Measurements from ENCODE around the gene ZC3H4. TPM values are rescaled to one million over a fixed set of nuclear protein-coding genes. Genes with fewer than 3 reads are reported as not detected.
"Not testable (repeated sequence)": the region's sequence is repeated elsewhere in the genome, so short reads cannot be mapped to it uniquely, and the experiment has no call there.

The ZC3H4 gene
- total RNA-seq, 1 donor = 20.4 TPM

DNA sequence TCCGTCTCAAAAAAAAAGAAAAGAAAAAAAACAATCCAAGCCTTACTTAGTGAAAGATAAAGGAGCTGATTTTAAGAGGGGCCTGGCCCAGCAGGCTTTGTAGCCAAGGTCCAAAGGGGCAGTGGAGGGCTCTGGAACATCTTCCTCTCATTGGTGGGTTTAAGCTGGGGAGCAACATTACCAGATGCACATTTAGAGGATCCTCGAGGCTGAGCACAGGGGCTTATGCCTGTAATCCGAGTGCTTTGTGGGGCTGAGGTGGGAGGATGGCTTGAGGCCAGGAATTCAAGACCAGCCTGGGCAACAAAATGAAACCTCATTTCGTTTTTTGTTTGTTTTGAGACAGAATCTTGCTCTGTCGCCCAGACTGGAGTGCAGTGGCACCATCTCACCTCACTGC is 57.2 kb downstream of the ZC3H4 start:
- H3K4me3 ChIP-seq (ENCODE audit: low read depth, low read length) = no peak overlapping the region
- TF ChIP-seq, protein P1, sequence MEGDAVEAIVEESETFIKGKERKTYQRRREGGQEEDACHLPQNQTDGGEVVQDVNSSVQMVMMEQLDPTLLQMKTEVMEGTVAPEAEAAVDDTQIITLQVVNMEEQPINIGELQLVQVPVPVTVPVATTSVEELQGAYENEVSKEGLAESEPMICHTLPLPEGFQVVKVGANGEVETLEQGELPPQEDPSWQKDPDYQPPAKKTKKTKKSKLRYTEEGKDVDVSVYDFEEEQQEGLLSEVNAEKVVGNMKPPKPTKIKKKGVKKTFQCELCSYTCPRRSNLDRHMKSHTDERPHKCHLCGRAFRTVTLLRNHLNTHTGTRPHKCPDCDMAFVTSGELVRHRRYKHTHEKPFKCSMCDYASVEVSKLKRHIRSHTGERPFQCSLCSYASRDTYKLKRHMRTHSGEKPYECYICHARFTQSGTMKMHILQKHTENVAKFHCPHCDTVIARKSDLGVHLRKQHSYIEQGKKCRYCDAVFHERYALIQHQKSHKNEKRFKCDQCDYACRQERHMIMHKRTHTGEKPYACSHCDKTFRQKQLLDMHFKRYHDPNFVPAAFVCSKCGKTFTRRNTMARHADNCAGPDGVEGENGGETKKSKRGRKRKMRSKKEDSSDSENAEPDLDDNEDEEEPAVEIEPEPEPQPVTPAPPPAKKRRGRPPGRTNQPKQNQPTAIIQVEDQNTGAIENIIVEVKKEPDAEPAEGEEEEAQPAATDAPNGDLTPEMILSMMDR (IDR thresholded peaks at IDR 0.05; ENCODE audit: insufficient read depth, low read length) = no peak
- DNase-seq (ENCODE audit: low read depth) = no peak

DNA sequence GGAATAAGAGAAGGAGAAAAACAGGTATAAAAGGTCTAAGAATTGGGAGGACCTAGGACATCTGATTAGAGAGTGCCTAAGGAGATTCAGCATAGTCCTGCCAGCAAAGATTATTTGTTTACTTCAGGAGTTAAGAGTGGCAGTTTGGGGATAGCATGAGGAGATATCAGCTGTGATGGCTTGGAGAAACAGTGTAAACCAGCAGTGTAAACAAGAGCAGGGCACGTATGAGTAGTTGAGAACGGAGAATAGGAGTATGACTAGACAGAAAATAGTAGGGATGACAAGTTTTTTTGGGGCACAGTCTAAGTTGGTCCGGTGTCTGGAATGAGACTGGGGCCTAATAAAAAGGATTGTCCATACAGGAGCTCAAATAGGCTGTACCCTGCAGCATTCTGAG is 63.0 kb downstream of the ZC3H4 start:
- not testable (repeated sequence) for H3K4me3 ChIP-seq (ENCODE audit: low read depth, low read length); DNase-seq (ENCODE audit: low read depth)

DNA sequence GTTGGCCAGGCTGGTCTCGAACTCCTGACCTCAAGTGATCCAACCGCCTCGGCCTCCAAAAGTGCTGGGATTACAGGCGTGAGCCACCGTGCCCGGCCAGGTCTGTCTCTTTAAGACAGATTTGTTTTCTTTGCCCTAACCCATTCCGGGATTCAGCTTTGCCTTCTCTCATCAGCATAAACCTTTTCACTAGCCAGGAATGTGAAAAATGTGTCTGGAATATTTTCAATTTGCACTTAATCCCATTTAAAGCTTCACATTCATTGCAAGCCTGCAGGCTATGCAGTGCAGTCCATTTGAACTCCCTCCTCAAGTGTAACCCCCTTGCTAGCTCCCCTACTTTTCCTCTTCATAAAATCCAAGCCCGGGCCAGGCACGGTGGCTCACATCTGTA is 64.3 kb downstream of the ZC3H4 start:
- H3K4me3 ChIP-seq (ENCODE audit: low read depth, low read length) = no peak overlapping the region
- TF ChIP-seq, protein P1 (IDR thresholded peaks at IDR 0.05; ENCODE audit: insufficient read depth, low read length) = no peak
- DNase-seq (ENCODE audit: low read depth) = peak; percentile 75

DNA sequence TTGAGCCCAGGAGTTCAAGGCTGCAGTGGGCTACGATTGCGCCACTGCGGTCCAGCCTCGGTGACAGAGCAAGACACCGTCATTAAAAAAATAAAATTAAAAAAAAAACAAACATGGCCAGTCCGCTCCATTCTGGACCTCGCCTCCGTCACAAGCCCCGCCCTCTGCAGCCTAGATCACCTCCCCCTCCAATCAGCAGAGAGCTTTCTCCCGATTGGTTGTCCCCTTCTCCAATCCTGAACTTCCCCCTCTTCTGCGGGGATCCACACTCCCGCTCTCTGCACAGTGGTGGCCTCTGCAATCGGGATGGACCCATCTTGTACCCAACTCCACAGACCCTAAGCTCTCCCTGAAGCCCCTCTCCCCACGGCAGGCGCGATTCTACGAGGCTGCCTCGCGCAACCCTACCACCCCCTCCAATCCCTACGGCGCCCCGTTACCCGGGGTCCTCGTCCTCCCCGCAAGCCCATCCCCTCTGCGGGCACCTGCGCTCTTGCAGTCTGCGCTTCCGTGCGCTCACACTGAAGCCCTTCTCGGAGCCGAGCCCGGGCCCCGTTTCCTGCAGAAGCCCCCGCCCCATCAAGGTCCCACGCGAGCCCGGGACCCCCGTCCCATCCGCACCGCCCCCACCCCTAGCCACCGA is 65.7 kb downstream of the ZC3H4 start:
- TF ChIP-seq, protein P1 (IDR thresholded peaks at IDR 0.05; ENCODE audit: insufficient read depth, low read length) = no peak
- peak; percentile 91 for DNase-seq (ENCODE audit: low read depth)
- peak overlapping the region; percentile 79 for H3K4me3 ChIP-seq (ENCODE audit: low read depth, low read length)

DNA sequence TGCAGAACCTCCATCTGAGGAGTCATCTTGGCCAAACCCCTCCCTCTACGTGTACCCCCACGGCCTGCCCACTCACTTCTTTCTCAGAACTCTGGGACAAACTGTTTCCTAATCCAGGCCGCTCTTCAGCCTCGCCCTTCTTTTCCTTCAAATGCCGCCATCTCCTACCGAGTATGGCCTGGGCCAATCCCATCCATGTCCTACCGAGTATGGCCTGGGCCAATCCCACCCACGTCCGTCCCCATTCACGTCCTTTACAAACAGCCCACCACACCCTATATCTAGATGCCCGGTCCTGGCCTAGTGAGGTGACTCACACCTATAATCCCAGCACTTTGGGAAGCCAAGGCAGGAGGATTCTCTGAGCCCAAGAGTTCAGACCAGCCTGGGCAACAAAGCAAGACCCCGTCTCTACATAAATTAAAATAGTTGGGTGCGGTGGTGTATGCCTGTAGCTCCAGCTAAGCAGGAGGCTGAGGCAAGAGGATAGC is 66.3 kb downstream of the ZC3H4 start:
- peak overlapping the region; percentile 79 for H3K4me3 ChIP-seq (ENCODE audit: low read depth, low read length)
- DNase-seq (ENCODE audit: low read depth) = no peak
- TF ChIP-seq, protein P1 (IDR thresholded peaks at IDR 0.05; ENCODE audit: insufficient read depth, low read length) = no peak

DNA sequence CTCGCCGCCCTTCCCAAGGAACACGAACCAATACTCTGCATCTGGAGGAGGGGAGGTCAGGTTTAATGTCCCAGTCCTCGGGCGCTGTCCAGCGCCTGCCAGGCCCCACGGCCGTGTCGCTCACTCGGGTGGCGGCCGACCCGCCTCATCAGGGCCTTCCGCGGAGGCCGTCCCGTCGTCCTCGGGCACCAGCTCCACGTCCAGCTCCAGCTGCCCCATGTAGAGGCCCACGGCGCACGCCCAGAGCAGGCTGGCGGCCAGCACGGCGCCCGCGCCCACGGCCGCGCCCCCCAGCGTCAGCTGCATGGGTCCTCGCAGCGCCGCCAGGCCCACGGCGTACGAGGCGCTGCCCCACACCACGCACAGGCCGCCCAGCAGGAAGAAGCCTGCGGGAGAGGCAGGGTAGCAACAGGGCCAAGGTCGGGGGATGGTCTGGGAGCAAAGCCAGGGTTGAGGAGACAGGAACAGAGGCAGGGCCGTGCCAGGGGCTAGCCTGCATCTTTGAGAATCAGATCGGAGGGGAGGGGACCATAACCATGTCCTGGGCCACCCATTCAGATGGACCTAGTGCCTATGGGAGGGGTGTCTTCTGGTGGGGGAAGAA is 67.6 kb downstream of the ZC3H4 start:
- no peak for DNase-seq (ENCODE audit: low read depth)

More for the DNA sequence above, 67.6 kb downstream of the ZC3H4 start:
- no peak overlapping the region for H3K4me3 ChIP-seq (ENCODE audit: low read depth, low read length)
- TF ChIP-seq, protein P1 (IDR thresholded peaks at IDR 0.05; ENCODE audit: insufficient read depth, low read length) = no peak

Measured in fibroblast of the aortic adventitia (primary cell).